ENCODE data around the gene DPEP1.
"Not testable (repeated sequence)": the region's sequence is repeated elsewhere in the genome, so short reads cannot be mapped to it uniquely, and the experiment has no call there.

Gene DPEP1

GRCh38 chr16:89629827-89630610 is 16.6 kb downstream of the DPEP1 start:
- Histone ChIP-seq H3K14ac (ENCODE audit: low read length) (no peak overlapping the region), H3K4me3 (ENCODE audit: low read depth, low read length) (no peak overlapping the region), H3K27ac (ENCODE audit: low read depth, low read length) (no peak overlapping the region), H2BK12ac (ENCODE audit: low read length) (no peak overlapping the region), H3K36me3 (ENCODE audit: control insufficient read depth in 1 of 2, insufficient read depth in 2 of 2, low read length in 2 of 2) (no peaks in the 10 kb centered on the region), H3K4me1 (ENCODE audit: control insufficient read depth in 1 of 2, insufficient read depth in 2 of 2, low read length in 2 of 2) (peaks cover 3 to 5% of the 10 kb centered on the region in 2 experiments), H3K18ac (ENCODE audit: low read length) (no peak overlapping the region), H3K4ac (ENCODE audit: low read depth, low read length) (no peak overlapping the region), H3K9me3 (ENCODE audit: insufficient read depth, low read depth, low read length) (peaks cover 6% of the 10 kb centered on the region), H3K79me1 (ENCODE audit: low read length) (no peaks in the 10 kb centered on the region), H2BK5ac (ENCODE audit: low read depth, low read length, poor library complexity) (no peak overlapping the region), H3K27me3 (ENCODE audit: insufficient read depth, low read length) (peaks cover 3% of the 10 kb centered on the region), H2BK120ac (ENCODE audit: insufficient read depth, low read length, poor library complexity) (no peak overlapping the region), H3K23ac (ENCODE audit: low read length) (no peak overlapping the region), H4K12ac (ENCODE audit: low read depth, low read length) (no peak overlapping the region), H4K91ac (ENCODE audit: low read depth, low read length) (no peak overlapping the region), H3K79me2 (ENCODE audit: control insufficient read depth, insufficient read depth, low read length, poor library complexity) (no peaks in the 10 kb centered on the region), H3K4me2 (ENCODE audit: low read length) (no peak overlapping the region), H3K9ac (ENCODE audit: low read length) (no peak overlapping the region), H4K8ac (ENCODE audit: low read depth, low read length) (no peak overlapping the region), H2AK5ac (ENCODE audit: low read length) (no peak overlapping the region), H2AFZ (ENCODE audit: insufficient read depth, low read length, poor library complexity) (no peak overlapping the region)
- peak; percentile 15 to 49 for DNase-seq
- no CpG with 5 or more reads among the region's 17 CpGs for WGBS (ENCODE audit: extremely low coverage, insufficient coverage, insufficient read length)

GRCh38 chr16:89633064-89633631 is 19.7 kb downstream of the DPEP1 start:
- no peak overlapping the region for H4K12ac ChIP-seq (ENCODE audit: low read depth, low read length)
- DNase-seq: peak in 1 of 2 donors; percentile 16
- no peak overlapping the region for H2AK5ac ChIP-seq (ENCODE audit: low read length)
- no peak overlapping the region for H2BK120ac ChIP-seq (ENCODE audit: insufficient read depth, low read length, poor library complexity)
- no peak overlapping the region for H3K27ac ChIP-seq (ENCODE audit: low read depth, low read length)
- H3K36me3 ChIP-seq (ENCODE audit: control insufficient read depth in 1 of 2, insufficient read depth in 2 of 2, low read length in 2 of 2): no peaks in the 10 kb centered on the region
- peaks cover 3% of the 10 kb centered on the region for H3K27me3 ChIP-seq (ENCODE audit: insufficient read depth, low read length)
- peaks cover 6% of the 10 kb centered on the region for H3K9me3 ChIP-seq (ENCODE audit: insufficient read depth, low read depth, low read length)
- H3K4me1 ChIP-seq (ENCODE audit: control insufficient read depth in 1 of 2, insufficient read depth in 2 of 2, low read length in 2 of 2): peaks cover 0 to 7% of the 10 kb centered on the region in 2 experiments
- H2BK5ac ChIP-seq (ENCODE audit: low read depth, low read length, poor library complexity): no peak overlapping the region
- H4K91ac ChIP-seq (ENCODE audit: low read depth, low read length): no peak overlapping the region
- H3K79me2 ChIP-seq (ENCODE audit: control insufficient read depth, insufficient read depth, low read length, poor library complexity): no peaks in the 10 kb centered on the region
- H3K18ac ChIP-seq (ENCODE audit: low read length): no peak overlapping the region
- H3K4me3 ChIP-seq (ENCODE audit: low read depth, low read length): no peak overlapping the region
- H2AFZ ChIP-seq (ENCODE audit: insufficient read depth, low read length, poor library complexity): no peak overlapping the region
- H4K8ac ChIP-seq (ENCODE audit: low read depth, low read length): no peak overlapping the region
- no peak overlapping the region for H3K23ac ChIP-seq (ENCODE audit: low read length)
- H3K79me1 ChIP-seq (ENCODE audit: low read length): no peaks in the 10 kb centered on the region
- H3K9ac ChIP-seq (ENCODE audit: low read length): no peak overlapping the region
- H2BK12ac ChIP-seq (ENCODE audit: low read length): no peak overlapping the region
- H3K4me2 ChIP-seq (ENCODE audit: low read length): no peak overlapping the region
- H3K4ac ChIP-seq (ENCODE audit: low read depth, low read length): no peak overlapping the region
- no peak overlapping the region for H3K14ac ChIP-seq (ENCODE audit: low read length)
- no CpG with 5 or more reads among the region's 19 CpGs for WGBS (ENCODE audit: extremely low coverage, insufficient coverage, insufficient read length)

DNA sequence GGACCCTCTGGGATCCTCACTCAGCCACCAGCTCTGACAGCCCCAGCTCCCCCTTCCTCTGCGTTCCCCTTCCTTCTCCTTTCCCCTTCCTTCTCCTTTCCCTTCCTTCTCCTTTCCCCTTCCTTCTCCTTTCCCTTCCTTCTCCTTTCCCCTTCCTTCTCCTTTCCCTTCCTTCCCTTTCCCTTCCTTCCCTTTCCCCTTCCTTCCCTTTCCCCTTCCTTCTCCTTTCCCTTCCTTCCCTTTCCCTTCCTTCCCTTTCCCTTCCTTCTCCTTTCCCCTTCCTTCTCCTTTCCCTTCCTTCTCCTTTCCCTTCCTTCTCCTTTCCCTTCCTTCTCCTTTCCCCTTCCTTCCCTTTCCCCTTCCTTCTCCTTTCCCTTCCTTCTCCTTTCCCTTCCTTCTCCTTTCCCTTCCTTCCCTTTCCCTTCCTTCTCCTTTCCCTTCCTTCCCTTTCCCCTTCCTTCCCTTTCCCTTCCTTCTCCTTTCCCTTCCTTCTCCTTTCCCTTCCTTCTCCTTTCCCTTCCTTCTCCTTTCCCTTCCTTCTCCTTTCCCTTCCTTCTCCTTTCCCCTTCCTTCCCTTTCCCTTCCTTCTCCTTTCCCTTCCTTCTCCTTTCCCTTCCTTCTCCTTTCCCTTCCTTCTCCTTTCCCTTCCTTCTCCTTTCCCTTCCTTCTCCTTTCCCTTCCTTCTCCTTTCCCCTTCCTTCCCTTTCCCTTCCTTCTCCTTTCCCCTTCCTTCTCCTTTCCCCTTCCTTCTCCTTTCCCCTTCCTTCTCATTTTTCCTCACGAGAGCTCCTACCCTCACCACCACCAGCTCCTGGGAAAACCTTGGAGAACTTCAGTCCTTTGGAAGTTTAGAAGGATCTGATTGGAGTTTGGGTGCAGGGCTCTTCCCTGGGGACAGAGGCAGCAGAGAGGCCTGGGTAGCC is 21.3 kb downstream of the DPEP1 start:
- H2AFZ ChIP-seq (ENCODE audit: insufficient read depth, low read length, poor library complexity); H3K36me3 ChIP-seq (ENCODE audit: control insufficient read depth in 1 of 2, insufficient read depth in 2 of 2, low read length in 2 of 2); H3K79me2 ChIP-seq (ENCODE audit: control insufficient read depth, insufficient read depth, low read length, poor library complexity); H4K91ac ChIP-seq (ENCODE audit: low read depth, low read length); H4K8ac ChIP-seq (ENCODE audit: low read depth, low read length); H3K27ac ChIP-seq (ENCODE audit: low read depth, low read length); H3K18ac ChIP-seq (ENCODE audit: low read length); H3K4me3 ChIP-seq (ENCODE audit: low read depth, low read length); H2BK120ac ChIP-seq (ENCODE audit: insufficient read depth, low read length, poor library complexity); H3K4ac ChIP-seq (ENCODE audit: low read depth, low read length); H2AK5ac ChIP-seq (ENCODE audit: low read length); H4K12ac ChIP-seq (ENCODE audit: low read depth, low read length); H3K4me1 ChIP-seq (ENCODE audit: control insufficient read depth in 1 of 2, insufficient read depth in 2 of 2, low read length in 2 of 2); H3K4me2 ChIP-seq (ENCODE audit: low read length); H2BK5ac ChIP-seq (ENCODE audit: low read depth, low read length, poor library complexity); H2BK12ac ChIP-seq (ENCODE audit: low read length); H3K14ac ChIP-seq (ENCODE audit: low read length); H3K27me3 ChIP-seq (ENCODE audit: insufficient read depth, low read length); H3K9ac ChIP-seq (ENCODE audit: low read length); DNase-seq; H3K9me3 ChIP-seq (ENCODE audit: insufficient read depth, low read depth, low read length); H3K79me1 ChIP-seq (ENCODE audit: low read length); H3K23ac ChIP-seq (ENCODE audit: low read length): not testable (repeated sequence)
- 100% methylated on average over 1 of the region's 2 CpGs for WGBS (ENCODE audit: extremely low coverage, insufficient coverage, insufficient read length)

- Histone ChIP-seq H3K4me1 (ENCODE audit: control insufficient read depth in 1 of 2, insufficient read depth in 2 of 2, low read length in 2 of 2) (peaks cover 0 to 7% of the 10 kb centered on the region in 2 experiments), H3K23ac (ENCODE audit: low read length) (no peak overlapping the region), H4K8ac (ENCODE audit: low read depth, low read length) (no peak overlapping the region), H4K91ac (ENCODE audit: low read depth, low read length) (no peak overlapping the region), H4K12ac (ENCODE audit: low read depth, low read length) (no peak overlapping the region), H3K4me3 (ENCODE audit: low read depth, low read length) (no peak overlapping the region), H2BK12ac (ENCODE audit: low read length) (no peak overlapping the region), H3K18ac (ENCODE audit: low read length) (no peak overlapping the region), H3K4me2 (ENCODE audit: low read length) (no peak overlapping the region), H3K9me3 (ENCODE audit: insufficient read depth, low read depth, low read length) (no peaks in the 10 kb centered on the region), H2BK120ac (ENCODE audit: insufficient read depth, low read length, poor library complexity) (no peak overlapping the region), H3K9ac (ENCODE audit: low read length) (no peak overlapping the region), H2BK5ac (ENCODE audit: low read depth, low read length, poor library complexity) (no peak overlapping the region), H3K36me3 (ENCODE audit: control insufficient read depth in 1 of 2, insufficient read depth in 2 of 2, low read length in 2 of 2) (no peaks in the 10 kb centered on the region), H2AK5ac (ENCODE audit: low read length) (no peak overlapping the region), H3K27ac (ENCODE audit: low read depth, low read length) (no peak overlapping the region), H3K4ac (ENCODE audit: low read depth, low read length) (no peak overlapping the region), H3K14ac (ENCODE audit: low read length) (no peak overlapping the region), H2AFZ (ENCODE audit: insufficient read depth, low read length, poor library complexity) (no peak overlapping the region), H3K79me1 (ENCODE audit: low read length) (no peaks in the 10 kb centered on the region), H3K79me2 (ENCODE audit: control insufficient read depth, insufficient read depth, low read length, poor library complexity) (no peaks in the 10 kb centered on the region), H3K27me3 (ENCODE audit: insufficient read depth, low read length) (peaks cover 3% of the 10 kb centered on the region)
- DNase-seq: no peak
- no CpG with 5 or more reads among the region's 12 CpGs for WGBS (ENCODE audit: extremely low coverage, insufficient coverage, insufficient read length)
Observed at GRCh38 chr16:89636663-89637062, 23.2 kb downstream of the DPEP1 start.

All from trophoblast cell (in vitro differentiated cells and primary cell).